SK-N-SH (cell line): ENCODE results near the gene EPB41L1. TPM values are rescaled to one million over a fixed set of nuclear protein-coding genes. Genes with fewer than 3 reads are reported as not detected.

Source experiments
- CTCF ChIA-PET: fragments of 300-600, 350-600 bp; formaldehyde crosslinking; extraction: SDS; loops from one replicate; lab custom pipeline; 2021; lab: Yijun Ruan, JAX
- POLR2A ChIA-PET: fragments of 350-600 bp; sonication (Branson Sonifier 250); formaldehyde crosslinking; extraction: SDS; loops from one replicate; lab custom pipeline; 2020; ENCODE audit warnings: antibody characterized with exemption, inconsistent platforms; lab: Yijun Ruan, JAX
- DNase-seq: peaks from one replicate; pipeline ENCODE4 v3.0.0; 2012
- H2AFZ ChIP-seq: fragments of 200-600 bp; sonication (generic); 2 replicates; pipeline ENCODE4 v1.8.1; 2016; ENCODE audit warnings: antibody characterized with exemption, mild to moderate bottlenecking, low read depth
- H3F3A ChIP-seq: fragments of 200-600 bp; sonication (generic); replicated peaks from 2 replicates; pipeline ENCODE3; 2016; ENCODE audit warnings: antibody characterized with exemption, mild to moderate bottlenecking; ENCODE audit not compliant: insufficient read depth
- H3K27ac ChIP-seq, 2 experiments: fragments of 200-500 bp in 1 of 2; fragments of 200-600 bp in 1 of 2; sonication (Bioruptor generic) in 1 of 2; sonication (generic), shearing (Covaris generic) in 1 of 2; 2 replicates each; pipeline versions ENCODE4 v1.5.1 to v1.6.1; 2014 to 2016; ENCODE audit warnings: low read depth in 2 of 2, inconsistent platforms in 1 of 2, low read length in 1 of 2, mild to moderate bottlenecking in 1 of 2, mixed read lengths in 1 of 2
- H3K27me3 ChIP-seq: fragments of 200-600 bp; sonication (generic), shearing (Covaris generic); 2 replicates; pipeline ENCODE4 v1.6.1; 2016; ENCODE audit warnings: mixed run types; ENCODE audit not compliant: insufficient read depth
- H3K36me3 ChIP-seq, 2 experiments: fragments of 200-500 bp in 1 of 2; fragments of 200-600 bp in 1 of 2; sonication (Bioruptor generic) in 1 of 2; sonication (generic) in 1 of 2; replicated peaks in 1 of 2; 2 replicates each; pipeline versions ENCODE3 to v1.5.1; 2014 to 2016; ENCODE audit warnings: low read length in 1 of 2, mild to moderate bottlenecking in 1 of 2; ENCODE audit not compliant: insufficient read depth in 2 of 2, control insufficient read depth in 1 of 2
- H3K4me1 ChIP-seq, 2 experiments: fragments of 200-500 bp in 1 of 2; fragments of 200-600 bp in 1 of 2; sonication (Bioruptor generic) in 1 of 2; sonication (generic), shearing (Covaris generic) in 1 of 2; 2 replicates each; pipeline versions ENCODE4 v1.5.1 to v1.6.1; 2014 to 2016; ENCODE audit warnings: low read depth in 1 of 2, low read length in 1 of 2, mixed run types in 1 of 2; ENCODE audit not compliant: insufficient read depth in 2 of 2, control insufficient read depth in 1 of 2
- H3K4me2 ChIP-seq: fragments of 200-600 bp; sonication (generic), shearing (Covaris generic); 2 replicates; pipeline ENCODE4 v1.6.1; 2017; ENCODE audit warnings: mixed run types
- H3K4me3 ChIP-seq, 2 experiments: fragments of 200-500 bp in 1 of 2; fragments of 200-600 bp in 1 of 2; sonication (Bioruptor generic) in 1 of 2; sonication (generic), shearing (Covaris generic) in 1 of 2; 2 replicates each; pipeline versions ENCODE4 v1.5.1 to v1.8.1; 2014 to 2016; ENCODE audit warnings: low read depth in 2 of 2, inconsistent platforms in 1 of 2, low read length in 1 of 2, mild to moderate bottlenecking in 1 of 2, mixed read lengths in 1 of 2, moderate library complexity in 1 of 2
- H3K79me2 ChIP-seq: fragments of 200-600 bp; sonication (generic); 2 replicates; pipeline ENCODE4 v1.8.1; 2017; ENCODE audit warnings: mild to moderate bottlenecking; ENCODE audit not compliant: insufficient read depth
- H3K9ac ChIP-seq: fragments of 200-600 bp; sonication (generic); 2 replicates; pipeline ENCODE4 v1.6.1; 2017; ENCODE audit warnings: mixed run types
- H3K9me2 ChIP-seq: fragments of 200-600 bp; sonication (generic); 2 replicates; pipeline ENCODE4 v1.6.1; 2017; ENCODE audit warnings: mixed run types
- H3K9me3 ChIP-seq: fragments of 200-600 bp; sonication (generic); 2 replicates; pipeline ENCODE4 v1.6.1; 2017; ENCODE audit warnings: mixed run types, mild to moderate bottlenecking, moderate library complexity
- H4K20me1 ChIP-seq: fragments of 200-600 bp; sonication (generic); 2 replicates; pipeline ENCODE4 v1.6.1; 2017; ENCODE audit warnings: mild to moderate bottlenecking, mixed run types; ENCODE audit not compliant: insufficient read depth
- CHD2 ChIP-seq: fragments of 150-350 bp; IDR thresholded peaks from 2 replicates; pipeline ENCODE4 v1.6.1; 2018; ENCODE audit warnings: low read length; ENCODE audit not compliant: partially characterized antibody
- FOXM1 ChIP-seq: IDR thresholded peaks from 2 replicates; pipeline ENCODE4 v1.4.0; 2012; ENCODE audit warnings: low read depth, mild to moderate bottlenecking
- GABPA ChIP-seq: IDR thresholded peaks from 2 replicates; pipeline ENCODE4 v1.4.0; 2012; ENCODE audit warnings: low read depth, mild to moderate bottlenecking
- MEF2A ChIP-seq: IDR thresholded peaks from 2 replicates; pipeline ENCODE4 v1.4.0; 2012; ENCODE audit warnings: low read depth, borderline replicate concordance
- NRF1 ChIP-seq: IDR thresholded peaks from 2 replicates; pipeline ENCODE4 v1.6.1; 2012; ENCODE audit warnings: low read depth, mild to moderate bottlenecking, low read length
- RFX5 ChIP-seq: IDR thresholded peaks from 2 replicates; pipeline ENCODE4 v1.6.1; 2012; ENCODE audit warnings: mild to moderate bottlenecking, improper control_type of control experiment, low read length
- USF1 ChIP-seq: IDR thresholded peaks from 2 replicates; pipeline ENCODE4 v1.4.0; 2012; ENCODE audit warnings: low read depth, borderline replicate concordance
- USF2 ChIP-seq: fragments of 150-350 bp; IDR thresholded peaks from 2 replicates; pipeline ENCODE4 v1.6.1; 2017; ENCODE audit warnings: antibody characterized with exemption, low read length, low read depth, borderline replicate concordance
- YY1 ChIP-seq: IDR thresholded peaks from 2 replicates; pipeline ENCODE4 v1.4.0; 2012; ENCODE audit warnings: low read depth, mild to moderate bottlenecking
- WGBS: methylation state at CpG from one replicate; pipeline ENCODE4 v1.1.6; 2017; ENCODE audit warnings: low lambda C conversion rate; 5-methylcytosine and 5-hydroxymethylcytosine counted together
- polyA plus RNA-seq, 3 experiments: library from polyadenylated mRNA; depleted of rRNA; stranded (reverse); fragments of >200 nt; gene quantifications; 2 replicates each; pipeline ENCODE4 v1.2.3, GENCODE V29; 2012
- TF ChIP-seq, protein P1 (sequence below): IDR thresholded peaks from 2 replicates; pipeline ENCODE4 v1.4.0; 2012; ENCODE audit warnings: low read depth, borderline replicate concordance
- TF ChIP-seq, protein P2 (sequence below): IDR thresholded peaks from 2 replicates; pipeline ENCODE4; 2012
- TF ChIP-seq, protein P3 (sequence below): fragments of 200-600 bp; sonication (generic); IDR thresholded peaks from 2 replicates; pipeline ENCODE4 v1.6.1; 2017; ENCODE audit warnings: antibody characterized with exemption, mild to moderate bottlenecking, moderate library complexity

Gene EPB41L1
- polyA plus RNA-seq, 1 of the 3 experiments (the other 2 are of a cell fraction), result 26.1 TPM

DNA sequence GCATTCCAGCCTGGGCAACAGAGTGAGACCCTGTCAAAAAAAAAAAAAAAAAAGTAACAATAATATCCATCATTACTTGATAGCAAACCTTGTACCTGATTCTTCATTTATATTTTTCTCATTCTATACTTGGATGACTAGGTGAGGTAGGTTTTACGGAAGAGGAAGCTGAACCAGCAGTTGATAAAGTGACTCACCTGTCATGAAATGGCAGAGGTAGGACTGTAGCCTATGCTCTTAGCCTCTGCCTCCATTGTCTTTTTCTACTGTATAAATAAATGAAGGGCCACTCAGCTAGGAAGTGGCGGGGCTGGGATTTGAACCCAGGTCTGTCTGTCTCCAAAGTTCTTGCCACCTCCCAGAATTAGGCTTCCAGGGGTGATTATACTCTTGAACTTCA lies 20.7 kb upstream of the EPB41L1 start:
- ChIA-PET CTCF (interaction anchor here (0.6 to 23.2 kb wide), 6 partner anchors 11 to 180 kb away, joined by 3 to 560 read pairs (median 4); partner anchors contain the start of gene SCAND1), POLR2A (no interaction called here)
- no peak for DNase-seq
- Histone ChIP-seq H3K4me2 (no peak overlapping the region), H3K27ac (no peak overlapping the region), H3K9ac (no peak overlapping the region), H4K20me1 (no peaks in the 10 kb centered on the region), H3K27me3 (no peaks in the 10 kb centered on the region), H3K9me2 (no peaks in the 10 kb centered on the region), H3K36me3 (no peaks in the 10 kb centered on the region), H3K4me1 (no peaks in the 10 kb centered on the region; a peak in 2 of 4 replicates), H2AFZ (no peak overlapping the region), H3F3A (no peaks in the 10 kb centered on the region), H3K4me3 (no peak overlapping the region), H3K79me2 (no peaks in the 10 kb centered on the region), H3K9me3 (no peaks in the 10 kb centered on the region)
- WGBS, result 92% methylated on average over 2 of the region's 2 CpGs
- no peak for TF ChIP-seq MEF2A

- H3K9me2 ChIP-seq, result no peaks in the 10 kb centered on the region
- H3K27me3 ChIP-seq, result no peaks in the 10 kb centered on the region
- H2AFZ ChIP-seq, result no peak overlapping the region
- WGBS, result 91% methylated on average over 6 of the region's 6 CpGs
- POLR2A ChIA-PET, result no interaction called here
- no peak overlapping the region for H3K27ac ChIP-seq
- H3K4me2 ChIP-seq, result no peak overlapping the region
- H3K4me3 ChIP-seq, result no peak overlapping the region
- DNase-seq, result no peak
- CTCF ChIA-PET, result interaction anchor here (1.1 to 23.2 kb wide), 4 partner anchors 13 to 181 kb away, joined by 3 to 560 read pairs (median 6); partner anchors contain the start of gene SCAND1
- no peak overlapping the region for H3K9ac ChIP-seq
- no peaks in the 10 kb centered on the region for H3K36me3 ChIP-seq
- H3K9me3 ChIP-seq, result no peaks in the 10 kb centered on the region
- no peaks in the 10 kb centered on the region for H4K20me1 ChIP-seq
- H3K4me1 ChIP-seq, result no peaks in the 10 kb centered on the region; a peak in 1 of 4 replicates
- TF ChIP-seq, protein P1, sequence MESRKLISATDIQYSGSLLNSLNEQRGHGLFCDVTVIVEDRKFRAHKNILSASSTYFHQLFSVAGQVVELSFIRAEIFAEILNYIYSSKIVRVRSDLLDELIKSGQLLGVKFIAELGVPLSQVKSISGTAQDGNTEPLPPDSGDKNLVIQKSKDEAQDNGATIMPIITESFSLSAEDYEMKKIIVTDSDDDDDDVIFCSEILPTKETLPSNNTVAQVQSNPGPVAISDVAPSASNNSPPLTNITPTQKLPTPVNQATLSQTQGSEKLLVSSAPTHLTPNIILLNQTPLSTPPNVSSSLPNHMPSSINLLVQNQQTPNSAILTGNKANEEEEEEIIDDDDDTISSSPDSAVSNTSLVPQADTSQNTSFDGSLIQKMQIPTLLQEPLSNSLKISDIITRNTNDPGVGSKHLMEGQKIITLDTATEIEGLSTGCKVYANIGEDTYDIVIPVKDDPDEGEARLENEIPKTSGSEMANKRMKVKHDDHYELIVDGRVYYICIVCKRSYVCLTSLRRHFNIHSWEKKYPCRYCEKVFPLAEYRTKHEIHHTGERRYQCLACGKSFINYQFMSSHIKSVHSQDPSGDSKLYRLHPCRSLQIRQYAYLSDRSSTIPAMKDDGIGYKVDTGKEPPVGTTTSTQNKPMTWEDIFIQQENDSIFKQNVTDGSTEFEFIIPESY, result no peak
- no peak for TF ChIP-seq GABPA
- TF ChIP-seq FOXM1, result no peak
- TF ChIP-seq USF1, result no peak
- TF ChIP-seq, protein P2, sequence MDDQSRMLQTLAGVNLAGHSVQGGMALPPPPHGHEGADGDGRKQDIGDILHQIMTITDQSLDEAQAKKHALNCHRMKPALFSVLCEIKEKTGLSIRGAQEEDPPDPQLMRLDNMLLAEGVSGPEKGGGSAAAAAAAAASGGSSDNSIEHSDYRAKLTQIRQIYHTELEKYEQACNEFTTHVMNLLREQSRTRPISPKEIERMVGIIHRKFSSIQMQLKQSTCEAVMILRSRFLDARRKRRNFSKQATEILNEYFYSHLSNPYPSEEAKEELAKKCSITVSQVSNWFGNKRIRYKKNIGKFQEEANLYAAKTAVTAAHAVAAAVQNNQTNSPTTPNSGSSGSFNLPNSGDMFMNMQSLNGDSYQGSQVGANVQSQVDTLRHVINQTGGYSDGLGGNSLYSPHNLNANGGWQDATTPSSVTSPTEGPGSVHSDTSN, result no peak
- TF ChIP-seq NRF1, result no peak
- no peak for TF ChIP-seq CHD2
- no peak for TF ChIP-seq YY1
- TF ChIP-seq USF2, result no peak
- no peak for TF ChIP-seq RFX5
- TF ChIP-seq, protein P3, sequence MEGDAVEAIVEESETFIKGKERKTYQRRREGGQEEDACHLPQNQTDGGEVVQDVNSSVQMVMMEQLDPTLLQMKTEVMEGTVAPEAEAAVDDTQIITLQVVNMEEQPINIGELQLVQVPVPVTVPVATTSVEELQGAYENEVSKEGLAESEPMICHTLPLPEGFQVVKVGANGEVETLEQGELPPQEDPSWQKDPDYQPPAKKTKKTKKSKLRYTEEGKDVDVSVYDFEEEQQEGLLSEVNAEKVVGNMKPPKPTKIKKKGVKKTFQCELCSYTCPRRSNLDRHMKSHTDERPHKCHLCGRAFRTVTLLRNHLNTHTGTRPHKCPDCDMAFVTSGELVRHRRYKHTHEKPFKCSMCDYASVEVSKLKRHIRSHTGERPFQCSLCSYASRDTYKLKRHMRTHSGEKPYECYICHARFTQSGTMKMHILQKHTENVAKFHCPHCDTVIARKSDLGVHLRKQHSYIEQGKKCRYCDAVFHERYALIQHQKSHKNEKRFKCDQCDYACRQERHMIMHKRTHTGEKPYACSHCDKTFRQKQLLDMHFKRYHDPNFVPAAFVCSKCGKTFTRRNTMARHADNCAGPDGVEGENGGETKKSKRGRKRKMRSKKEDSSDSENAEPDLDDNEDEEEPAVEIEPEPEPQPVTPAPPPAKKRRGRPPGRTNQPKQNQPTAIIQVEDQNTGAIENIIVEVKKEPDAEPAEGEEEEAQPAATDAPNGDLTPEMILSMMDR, result no peak
- TF ChIP-seq, all 33 proteins: peak for 0
- no peaks in the 10 kb centered on the region for H3K79me2 ChIP-seq
- H3F3A ChIP-seq, result no peaks in the 10 kb centered on the region
Observed at GRCh38 chr20:36135159-36135558, 19.4 kb upstream of the EPB41L1 start.
